Activated CD4-positive, alpha-beta T cell treated with anti-CD3 and anti-CD28 coated beads, Interleukin-2, amount 10 ng/mL, durations not matched to agents 7 days and 5 days (primary cell): ENCODE measurements around the gene SPSB2. TPM values are rescaled to one million over a fixed set of nuclear protein-coding genes. Genes with fewer than 3 reads are reported as not detected.

ENCODE experiments used
- CTCF ChIA-PET: fragments of 350-600 bp; sonication (Branson Sonifier 250); formaldehyde crosslinking; loops from one replicate; lab custom pipeline; 2021; ENCODE audit warnings: antibody characterized with exemption; lab: Charles Lee
- POLR2A ChIA-PET: fragments of 350-600 bp; sonication (Branson Sonifier 250); formaldehyde crosslinking; loops from one replicate; lab custom pipeline; 2021; ENCODE audit warnings: antibody characterized with exemption; lab: Charles Lee
- DNase-seq: peaks from one replicate; pipeline ENCODE4 v3.0.0-alpha.2; 2020
- H3K27ac Mint-ChIP-seq: one replicate; pipeline ENCODE4 v1.8.0; 2021; ENCODE audit warnings: mild to moderate bottlenecking, moderate library complexity, mixed read lengths
- H3K27me3 Mint-ChIP-seq: one replicate; pipeline ENCODE4 v1.8.0; 2021; ENCODE audit warnings: mixed read lengths
- H3K36me3 Mint-ChIP-seq: one replicate; pipeline ENCODE4 v1.8.0; 2021; ENCODE audit warnings: low read depth, mixed read lengths
- H3K4me1 Mint-ChIP-seq: one replicate; pipeline ENCODE4 v1.8.0; 2021; ENCODE audit warnings: mixed read lengths
- H3K4me3 Mint-ChIP-seq: one replicate; pipeline ENCODE4 v1.8.0; 2021; ENCODE audit warnings: mild to moderate bottlenecking, moderate library complexity, mixed read lengths
- H3K9me3 Mint-ChIP-seq: one replicate; pipeline ENCODE4 v1.8.0; 2021; ENCODE audit warnings: mixed read lengths
- total RNA-seq, 2 experiments: library from RNA; stranded (reverse); gene quantifications; one replicate each; pipeline ENCODE4 v1.2.3, GENCODE V29; 2021

Gene SPSB2
- total RNA-seq, 2 experiments from 2014 or later = 15.4 to 17.3 TPM

GRCh38 chr12:6826125-6826733 lies 46.9 kb downstream of the SPSB2 start:
- ChIA-PET CTCF (interaction anchor here (0.5 to 4.2 kb wide), 13 partner anchors 8 to 214 kb away, joined by 3 to 28 read pairs (median 4); partner anchors contain the start of genes CDCA3, MLF2 and PTPN6), POLR2A (no interaction called here)
- Mint-ChIP-seq H3K4me3 (no peak overlapping the region), H3K4me1 (peaks cover 22% of the 10 kb centered on the region), H3K9me3 (no peaks in the 10 kb centered on the region), H3K27me3 (peaks cover 68% of the 10 kb centered on the region), H3K27ac (no peak overlapping the region), H3K36me3 (no peaks in the 10 kb centered on the region)
- DNase-seq = no peak

- peak; percentile 83 for DNase-seq
- ChIA-PET CTCF (interaction anchor here (1.0 to 4.2 kb wide), 21 partner anchors 8 to 259 kb away, joined by 3 to 28 read pairs (median 4); partner anchors contain the start of genes CDCA3, COPS7A, MLF2 and PTPN6), POLR2A (no interaction called here)
- H3K4me1 Mint-ChIP-seq = peaks cover 29% of the 10 kb centered on the region
- peak overlapping the region; percentile 1 for H3K27ac Mint-ChIP-seq
- no peaks in the 10 kb centered on the region for H3K9me3 Mint-ChIP-seq
- H3K4me3 Mint-ChIP-seq = no peak overlapping the region
- peaks cover under 1% of the 10 kb centered on the region for H3K36me3 Mint-ChIP-seq
- H3K27me3 Mint-ChIP-seq = peaks cover 61% of the 10 kb centered on the region
Measured at GRCh38 chr12:6825398-6826124, 47.5 kb downstream of the SPSB2 start.

- no peak for DNase-seq
- Mint-ChIP-seq H3K27ac (no peak overlapping the region), H3K36me3 (peaks cover 3% of the 10 kb centered on the region), H3K27me3 (peaks cover 57% of the 10 kb centered on the region), H3K9me3 (no peaks in the 10 kb centered on the region), H3K4me3 (no peak overlapping the region), H3K4me1 (peaks cover 31% of the 10 kb centered on the region)
- POLR2A ChIA-PET = no interaction called here
- CTCF ChIA-PET = interaction anchor here (1.0 to 4.2 kb wide), 19 partner anchors 8 to 258 kb away, joined by 3 to 28 read pairs (median 4); partner anchors contain the start of genes COPS7A, MLF2, PTPN6 and SPSB2
Measured at GRCh38 chr12:6824901-6825381, 48.2 kb downstream of the SPSB2 start.

GRCh38 chr12:6824085-6824775 lies 48.9 kb downstream of the SPSB2 start:
- H3K27me3 Mint-ChIP-seq = peaks cover 49% of the 10 kb centered on the region
- POLR2A ChIA-PET = no interaction called here
- H3K4me1 Mint-ChIP-seq = peaks cover 31% of the 10 kb centered on the region
- H3K36me3 Mint-ChIP-seq = peaks cover 10% of the 10 kb centered on the region
- H3K4me3 Mint-ChIP-seq = no peak overlapping the region
- H3K27ac Mint-ChIP-seq = no peak overlapping the region
- CTCF ChIA-PET = interaction anchor here (0.5 to 4.2 kb wide), 17 partner anchors 8 to 257 kb away, joined by 3 to 28 read pairs (median 4); partner anchors contain the start of genes COPS7A, MLF2 and SPSB2
- DNase-seq = no peak
- no peaks in the 10 kb centered on the region for H3K9me3 Mint-ChIP-seq

- H3K27me3 Mint-ChIP-seq = peaks cover 44% of the 10 kb centered on the region
- POLR2A ChIA-PET = no interaction called here
Measured at GRCh38 chr12:6823182-6824084, 49.7 kb downstream of the SPSB2 start.

GRCh38 chr12:6822426-6823135 lies 50.5 kb downstream of the SPSB2 start:
- peaks cover 24% of the 10 kb centered on the region for H3K36me3 Mint-ChIP-seq
- H3K9me3 Mint-ChIP-seq = no peaks in the 10 kb centered on the region
- H3K4me3 Mint-ChIP-seq = no peak overlapping the region
- H3K27me3 Mint-ChIP-seq = peaks cover 41% of the 10 kb centered on the region
- peaks cover 23% of the 10 kb centered on the region for H3K4me1 Mint-ChIP-seq
- DNase-seq = no peak
- ChIA-PET POLR2A (no interaction called here), CTCF (interaction anchor here (1.2 to 1.6 kb wide), 4 partner anchors 11 to 127 kb away, joined by 3 read pairs; no protein-coding TSS in a partner anchor)
- H3K27ac Mint-ChIP-seq = peak overlapping the region; percentile 41

More at GRCh38 chr12:6823182-6824084, 49.7 kb downstream of the SPSB2 start:
- Mint-ChIP-seq H3K36me3 (peaks cover 16% of the 10 kb centered on the region), H3K4me3 (no peak overlapping the region), H3K4me1 (peaks cover 26% of the 10 kb centered on the region), H3K9me3 (no peaks in the 10 kb centered on the region), H3K27ac (no peak overlapping the region)
- DNase-seq = no peak
- CTCF ChIA-PET = interaction anchor here (1.1 to 4.2 kb wide), 7 partner anchors 10 to 117 kb away, joined by 3 to 28 read pairs (median 3); partner anchors contain the start of gene MLF2

- H3K4me3 Mint-ChIP-seq = peak within 1 kb of the TSS; percentile 50
- peaks cover 28% of the 10 kb centered on the region for H3K36me3 Mint-ChIP-seq
- POLR2A ChIA-PET = no interaction called here
- no peak for DNase-seq
- peaks cover 19% of the 10 kb centered on the region for H3K4me1 Mint-ChIP-seq
- H3K9me3 Mint-ChIP-seq = no peaks in the 10 kb centered on the region
- H3K27ac Mint-ChIP-seq = peak within 1 kb of the TSS; percentile 60
- peaks cover 36% of the 10 kb centered on the region for H3K27me3 Mint-ChIP-seq
- CTCF ChIA-PET = interaction anchor here (1.2 to 2.2 kb wide), 7 partner anchors 10 to 126 kb away, joined by 3 to 10 read pairs (median 5); partner anchors contain the start of genes MLF2 and USP5
Measured at GRCh38 chr12:6821591-6822425, 51.3 kb downstream of the SPSB2 start, which contains the start of gene GPR162. GPR162 (plus strand) TSS chr12:6821821; CDS start chr12:6823899, 2,078 bp downstream.

Other genes starting within 250 kb of the SPSB2 start
- gene LPAR5, start 237.3 kb downstream of the SPSB2 start, total RNA-seq = 1 to 10 TPM; 6.2 to 6.6 TPM
- gene ACRBP, start 225.9 kb downstream of the SPSB2 start, total RNA-seq = 1 to 10 TPM; 1.6 to 2.6 TPM
- 10 to 100 TPM; 33.7 to 40.2 TPM for gene ING4, start 210.2 kb downstream of the SPSB2 start, total RNA-seq
- 10 to 100 TPM; 90.9 to 95.4 TPM for gene ZNF384, start 183.9 kb downstream of the SPSB2 start, total RNA-seq
- gene PIANP, start 172.5 kb downstream of the SPSB2 start, total RNA-seq = not detected
- 10 to 100 TPM; 29.5 to 36.8 TPM for gene COPS7A, start 149.3 kb downstream of the SPSB2 start, total RNA-seq
- gene MLF2, start 120.2 kb downstream of the SPSB2 start, total RNA-seq = 10 to 100 TPM; 90.7 to 95.4 TPM
- 10 to 100 TPM; 16.4 to 25.6 TPM for gene PTMS, start 106.9 kb downstream of the SPSB2 start, total RNA-seq
- 10 to 100 TPM; 12.0 to 13.1 TPM for gene LAG3, start 100.8 kb downstream of the SPSB2 start, total RNA-seq
- 100 to 1,000 TPM; 219 to 227 TPM for gene CD4, start 83.8 kb downstream of the SPSB2 start, total RNA-seq
- gene GPR162, start 51.5 kb downstream of the SPSB2 start, total RNA-seq = under 1 TPM; 0.25 to 0.29 TPM
- under 1 TPM in 1 of 2 experiments, not detected in 1; 0.40 TPM for gene P3H3, start 44.9 kb downstream of the SPSB2 start, total RNA-seq
- gene GNB3, start 32.4 kb downstream of the SPSB2 start, total RNA-seq = not detected
- 100 to 1,000 TPM; 118 to 122 TPM for gene CDCA3, start 22.0 kb downstream of the SPSB2 start, total RNA-seq
- 100 to 1,000 TPM; 119 to 131 TPM for gene USP5, start 21.2 kb downstream of the SPSB2 start, total RNA-seq
- 1,000 to 10,000 TPM in 1 of 2 experiments, 100 to 1,000 TPM in 1; 918 to 1,035 TPM for gene TPI1, start 5.8 kb downstream of the SPSB2 start, total RNA-seq
- gene LRRC23, start 31.5 kb upstream of the SPSB2 start, total RNA-seq = 1 to 10 TPM; 4.4 to 5.2 TPM
- 100 to 1,000 TPM; 156 to 160 TPM for gene ENO2, start 41.3 kb upstream of the SPSB2 start, total RNA-seq
- gene ATN1, start 54.7 kb upstream of the SPSB2 start, total RNA-seq = 10 to 100 TPM; 27.3 to 27.6 TPM
- gene RNU7-1, start 70.5 kb upstream of the SPSB2 start, total RNA-seq = not detected
- 100 to 1,000 TPM; 156 to 181 TPM for gene C12orf57, start 70.7 kb upstream of the SPSB2 start, total RNA-seq
- 100 to 1,000 TPM; 346 to 354 TPM for gene PTPN6, start 78.1 kb upstream of the SPSB2 start, total RNA-seq
- 100 to 1,000 TPM; 214 to 230 TPM for gene PHB2, start 97.4 kb upstream of the SPSB2 start, total RNA-seq
- gene EMG1, start 97.6 kb upstream of the SPSB2 start, total RNA-seq = 10 to 100 TPM; 41.8 to 53.3 TPM
- 10 to 100 TPM; 36.8 to 45.4 TPM for gene LPCAT3, start 145.2 kb upstream of the SPSB2 start, total RNA-seq
- gene C1S, start 187.4 kb upstream of the SPSB2 start, total RNA-seq = 1 to 10 TPM; 1.1 to 1.4 TPM
- 1 to 10 TPM; 2.2 to 3.5 TPM for gene C1R, start 219.1 kb upstream of the SPSB2 start, total RNA-seq
- gene C1RL, start 235.9 kb upstream of the SPSB2 start, total RNA-seq = 10 to 100 TPM; 31.2 to 31.4 TPM